Fibroblast of lung (primary cell): ENCODE results near the gene PAK4. TPM values are rescaled to one million over a fixed set of nuclear protein-coding genes. Genes with fewer than 3 reads are reported as not detected.

Source experiments
- DNase-seq, 2 donors: peaks; one replicate each; pipeline versions ENCODE4 v3.0.0 to v3.0.0-alpha.2; 2010; ENCODE audit warnings: low read depth in 2 of 2
- H2AFZ ChIP-seq: 2 replicates; pipeline ENCODE4 v1.5.1; 2012; ENCODE audit warnings: low read length, control low read depth, inconsistent platforms
- H3K27ac ChIP-seq: 2 replicates; pipeline ENCODE4 v1.5.1; 2011; ENCODE audit warnings: low read length, control low read depth; ENCODE audit not compliant: insufficient read depth
- H3K27me3 ChIP-seq: 2 replicates; pipeline ENCODE4 v1.5.1; 2011; ENCODE audit warnings: mild to moderate bottlenecking, low read length; ENCODE audit not compliant: control insufficient read depth, insufficient read depth
- H3K36me3 ChIP-seq: 2 replicates; pipeline ENCODE4 v1.5.1; 2011; ENCODE audit warnings: low read length; ENCODE audit not compliant: control insufficient read depth, insufficient read depth
- H3K4me1 ChIP-seq: 2 replicates; pipeline ENCODE4 v1.5.1; 2011; ENCODE audit warnings: low read length; ENCODE audit not compliant: control insufficient read depth, insufficient read depth; ENCODE audit errors: extremely low read depth
- H3K4me2 ChIP-seq: 2 replicates; pipeline ENCODE4 v1.5.1; 2011; ENCODE audit warnings: low read length, control low read depth; ENCODE audit not compliant: insufficient read depth; ENCODE audit errors: extremely low read depth
- H3K4me3 ChIP-seq, 4 experiments: fragments of 200-600 bp in 1 of 4; sonication (generic) in 1 of 4; replicated peaks in 1 of 4; 2 replicates each; pipeline ENCODE4 v1.5.1; 2011 to 2016; ENCODE audit warnings: low read length in 4 of 4, low read depth in 3 of 4, mild to moderate bottlenecking in 3 of 4, control low read depth in 2 of 4, inconsistent platforms in 1 of 4, mixed read lengths in 1 of 4; ENCODE audit not compliant: insufficient read depth in 1 of 4; ENCODE audit errors: control extremely low read depth in 1 of 4
- H3K79me2 ChIP-seq: 2 replicates; pipeline ENCODE4 v1.5.1; 2012; ENCODE audit warnings: mild to moderate bottlenecking, low read length, inconsistent platforms; ENCODE audit not compliant: control insufficient read depth, insufficient read depth
- H3K9ac ChIP-seq: 2 replicates; pipeline ENCODE4 v1.5.1; 2011; ENCODE audit warnings: mild to moderate bottlenecking, low read length, control low read depth; ENCODE audit not compliant: insufficient read depth
- H3K9me3 ChIP-seq: 2 replicates; pipeline ENCODE4 v1.5.1; 2012; ENCODE audit warnings: low read depth, low read length; ENCODE audit not compliant: control insufficient read depth, insufficient read depth
- H4K20me1 ChIP-seq: 2 replicates; pipeline ENCODE4 v1.5.1; 2011; ENCODE audit warnings: low read length; ENCODE audit not compliant: control insufficient read depth, insufficient read depth; ENCODE audit errors: extremely low read depth
- CTCF ChIP-seq, 2 donors: IDR thresholded peaks in 1 of 2; conservative IDR thresholded peaks in 1 of 2; 1 replicate in 1 of 2; 2 replicates in 1 of 2; pipeline ENCODE4 v1.5.1; 2011 to 2012; ENCODE audit warnings: low read length in 2 of 2, control low read depth in 1 of 2, inconsistent platforms in 1 of 2, low read depth in 1 of 2, mild to moderate bottlenecking in 1 of 2
- EZH2 ChIP-seq: IDR thresholded peaks from 2 replicates; pipeline ENCODE4 v1.5.1; 2012; ENCODE audit warnings: low read length, control low read depth, mild to moderate bottlenecking; ENCODE audit errors: missing control alignments
- polyA plus RNA-seq, 2 donors: library from polyadenylated mRNA; depleted of rRNA in 1 of 2; stranded (reverse) in 1 of 2; unstranded in 1 of 2; fragments of >200 nt; gene quantifications; 2 replicates each; pipeline ENCODE4 v1.2.1, GENCODE V29; 2011 to 2012; ENCODE audit warnings: missing spikeins in 1 of 2
- total RNA-seq: library from RNA; depleted of rRNA; stranded (reverse); fragments of >200 nt; gene quantifications from 2 replicates; pipeline ENCODE4 v1.2.1, GENCODE V29; 2014

PAK4 gene
- total and polyA plus RNA-seq, 2 donors (not counting 1 experiment from before 2014, with no cell fraction given), result 4.6 to 8.4 TPM

GRCh38 chr19:39100500-39101166 is 25.0 kb upstream of the PAK4 start:
- Histone ChIP-seq H3K4me2 (no peak overlapping the region), H3K36me3 (no peaks in the 10 kb centered on the region), H3K4me1 (no peaks in the 10 kb centered on the region), H3K27me3 (peaks cover 6% of the 10 kb centered on the region), H3K9ac (no peak overlapping the region), H3K4me3 (no peak overlapping the region), H3K79me2 (no peaks in the 10 kb centered on the region), H3K27ac (no peak overlapping the region), H4K20me1 (no peaks in the 10 kb centered on the region), H2AFZ (no peak overlapping the region), H3K9me3 (no peaks in the 10 kb centered on the region)
- DNase-seq, result no peak
- TF ChIP-seq CTCF (conservative IDR thresholded peaks at IDR 0.05 in 1 of 2, IDR thresholded peaks at IDR 0.05 in 1 of 2; ENCODE audit: low read depth in 1 of 2, low read length in 2 of 2) (no peak), EZH2 (no peak)

- TF ChIP-seq CTCF (conservative IDR thresholded peaks at IDR 0.05 in 1 of 2, IDR thresholded peaks at IDR 0.05 in 1 of 2; ENCODE audit: low read depth in 1 of 2, low read length in 2 of 2) (no peak), EZH2 (no peak)
- Histone ChIP-seq H3K4me3 (no peak overlapping the region), H4K20me1 (no peaks in the 10 kb centered on the region), H3K79me2 (no peaks in the 10 kb centered on the region), H3K27me3 (peaks cover 6% of the 10 kb centered on the region), H3K4me1 (no peaks in the 10 kb centered on the region), H2AFZ (no peak overlapping the region), H3K36me3 (no peaks in the 10 kb centered on the region), H3K4me2 (no peak overlapping the region), H3K9ac (no peak overlapping the region), H3K27ac (no peak overlapping the region), H3K9me3 (no peaks in the 10 kb centered on the region)
- DNase-seq, result no peak
Observed at GRCh38 chr19:39103151-39103550, 22.4 kb upstream of the PAK4 start.

GRCh38 chr19:39104186-39104596 is 21.4 kb upstream of the PAK4 start:
- no peak for DNase-seq
- no peak for TF ChIP-seq EZH2
- TF ChIP-seq CTCF (conservative IDR thresholded peaks at IDR 0.05 in 1 of 2, IDR thresholded peaks at IDR 0.05 in 1 of 2; ENCODE audit: low read depth in 1 of 2, low read length in 2 of 2), result no peak

More at GRCh38 chr19:39104186-39104596, 21.4 kb upstream of the PAK4 start:
- H3K27ac ChIP-seq, result no peak overlapping the region
- no peak overlapping the region for H3K9ac ChIP-seq
- H3K4me2 ChIP-seq, result no peak overlapping the region
- H2AFZ ChIP-seq, result no peak overlapping the region
- no peaks in the 10 kb centered on the region for H3K79me2 ChIP-seq
- no peaks in the 10 kb centered on the region for H3K27me3 ChIP-seq
- H3K4me3 ChIP-seq, result no peak overlapping the region
- H3K9me3 ChIP-seq, result no peaks in the 10 kb centered on the region
- H3K4me1 ChIP-seq, result no peaks in the 10 kb centered on the region
- H3K36me3 ChIP-seq, result no peaks in the 10 kb centered on the region
- H4K20me1 ChIP-seq, result no peaks in the 10 kb centered on the region
